HG03159 (cell line): ENCODE results near the gene APEH.
A peak's percentile ranks its signal among the peaks of the same experiment; 100 is the strongest.

Experiments used
- ATAC-seq: cut with Tn5 transposase; IDR thresholded peaks from one replicate; pipeline ENCODE4 v1.9.1; 2021; ENCODE audit warnings: mild to moderate bottlenecking, moderate library complexity; ENCODE audit not compliant: unreplicated experiment

The APEH gene

DNA sequence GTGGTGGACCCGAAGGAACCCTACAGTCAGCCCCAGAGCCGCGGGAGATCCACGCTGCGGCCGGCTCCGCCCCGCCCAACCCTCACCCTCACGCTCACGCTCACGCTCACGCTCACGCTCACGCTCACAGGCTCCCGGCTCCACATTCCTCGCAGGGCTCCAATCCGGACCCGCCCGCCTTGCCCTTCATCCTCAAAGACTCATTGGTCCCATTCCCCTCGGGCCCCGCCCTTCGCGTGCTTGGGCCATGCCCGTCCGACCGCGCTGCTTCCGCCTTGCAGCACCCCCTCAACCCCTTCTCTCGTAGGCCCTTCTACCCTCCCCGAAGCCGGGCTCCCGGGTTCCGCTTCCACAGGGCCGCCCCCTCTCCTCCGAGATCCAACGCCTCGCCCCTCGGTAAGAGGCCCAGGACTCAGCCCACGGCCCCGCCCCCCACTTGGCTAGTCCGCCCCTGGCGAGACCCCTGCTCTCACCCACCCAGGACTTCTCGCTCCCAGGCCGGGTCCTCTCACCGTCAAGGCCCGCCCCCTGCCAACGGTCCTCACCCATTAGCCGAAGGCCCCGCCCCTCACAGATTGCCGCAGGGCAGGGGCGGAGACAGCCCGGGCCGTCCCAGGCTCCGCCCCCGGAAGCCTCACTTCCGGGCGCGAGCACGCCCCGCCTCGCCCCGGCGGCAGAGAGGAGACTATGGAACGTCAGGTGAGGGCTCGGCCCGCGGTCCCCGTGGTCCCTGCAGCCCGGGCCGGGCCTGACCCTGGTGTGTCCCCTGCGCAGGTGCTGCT, at the start of gene APEH:
APEH (plus strand) TSS at position 637 of the 782 bp plus-strand sequence; CDS start at position 688, 51 bp downstream.
- peak; percentile 81 for ATAC-seq

DNA sequence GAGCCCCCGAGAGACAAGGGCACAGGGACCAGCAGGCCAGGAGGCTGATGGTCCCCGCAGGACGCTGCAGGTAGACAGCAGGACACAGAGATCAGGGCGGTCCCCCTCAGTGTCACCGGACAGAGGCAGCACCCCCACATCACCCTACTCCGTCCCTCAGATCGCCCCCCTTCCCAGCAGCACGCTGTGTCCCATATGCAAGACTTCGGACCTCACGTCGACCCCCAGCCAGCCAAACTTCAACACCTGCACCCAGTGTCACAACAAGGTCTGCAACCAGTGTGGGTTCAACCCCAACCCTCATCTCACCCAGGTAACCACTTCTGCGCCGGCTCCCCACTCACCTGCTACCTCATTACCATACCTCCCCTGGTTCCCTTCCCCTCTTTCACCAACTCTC, 49.1 kb upstream of the APEH start:
- no peak for ATAC-seq

DNA sequence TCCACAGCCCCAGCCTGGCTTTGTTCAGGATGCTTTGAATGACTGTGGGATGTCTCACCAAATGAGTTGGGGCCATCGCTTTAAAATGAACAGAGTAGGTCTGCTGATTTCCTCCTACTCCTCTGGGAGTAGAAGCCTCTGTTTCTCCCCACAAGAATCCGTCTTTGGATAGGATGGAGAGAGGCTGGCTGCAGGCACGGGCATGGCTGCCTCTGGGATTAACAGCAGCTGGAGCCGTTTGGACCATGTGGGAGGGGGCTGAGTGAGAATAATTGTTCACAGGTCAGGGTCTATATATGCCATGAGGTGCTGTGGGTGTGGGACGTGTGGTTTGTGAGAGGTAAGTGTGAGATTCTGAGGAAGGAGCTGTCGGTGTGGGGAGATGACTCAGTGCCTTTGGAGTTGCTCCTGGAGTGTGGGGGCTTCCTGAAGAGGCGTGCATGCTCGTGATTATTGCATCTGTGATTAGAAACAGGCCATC, 48.0 kb upstream of the APEH start:
- ATAC-seq, result no peak

DNA sequence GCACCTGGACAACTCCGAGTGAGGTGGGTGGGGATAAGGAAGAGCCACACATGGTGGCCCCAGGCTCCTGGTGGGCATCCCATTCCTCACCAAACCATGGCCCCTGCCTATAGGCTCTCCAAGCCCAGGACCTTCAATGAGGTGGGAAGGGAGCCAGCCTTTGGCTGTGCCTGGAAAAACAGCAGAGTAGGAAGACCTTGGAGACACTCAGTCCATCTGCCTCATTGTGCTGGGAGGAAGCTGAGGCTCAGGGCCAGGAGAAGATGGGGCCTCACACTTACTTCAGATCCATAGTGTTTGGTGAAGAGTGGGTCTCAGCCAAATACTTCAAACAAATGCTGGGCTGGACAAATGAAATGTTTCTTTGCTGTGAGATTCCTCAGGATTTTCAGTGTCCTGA, 47.4 kb upstream of the APEH start:
- no peak for ATAC-seq

DNA sequence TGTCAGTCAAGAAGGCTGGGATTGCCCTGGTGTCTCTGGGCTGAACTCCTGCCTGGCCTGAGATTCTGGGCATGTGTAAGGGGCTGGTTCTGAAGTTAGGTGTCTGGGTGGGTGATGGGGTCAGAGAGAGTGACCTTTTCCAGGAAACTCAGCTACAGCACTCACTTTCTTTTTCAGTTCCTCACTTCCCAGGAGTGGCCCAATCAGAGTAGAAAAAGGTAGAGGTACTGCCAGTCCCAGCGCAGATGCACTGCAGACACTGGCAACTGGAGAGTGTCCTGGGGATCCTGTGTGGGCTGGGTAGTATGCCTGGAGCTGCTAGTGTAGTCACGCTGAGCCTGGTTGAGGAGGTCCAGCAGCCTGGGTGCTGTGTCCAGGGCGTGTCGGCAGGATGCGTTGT, 46.5 kb upstream of the APEH start:
- ATAC-seq, result no peak

DNA sequence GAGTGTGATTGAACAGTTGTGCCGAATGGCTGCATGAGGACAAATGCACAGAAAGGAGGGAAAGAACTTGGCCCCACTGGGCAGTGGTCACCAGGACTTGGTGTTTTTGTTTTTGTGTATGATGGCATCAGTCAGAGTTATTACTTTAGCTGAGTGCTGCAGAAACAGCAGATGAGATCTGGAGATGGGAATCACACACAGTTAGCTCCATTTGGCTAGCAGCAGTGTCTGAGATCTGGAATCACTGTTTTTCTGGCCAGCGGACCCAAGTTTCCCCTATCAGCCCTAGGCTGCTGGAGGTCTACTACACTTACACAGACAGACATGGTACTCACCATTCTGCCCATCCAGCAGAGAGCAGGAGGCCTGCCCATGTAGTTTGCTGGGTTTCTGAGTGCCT, 45.9 kb upstream of the APEH start:
- ATAC-seq, result no peak

DNA sequence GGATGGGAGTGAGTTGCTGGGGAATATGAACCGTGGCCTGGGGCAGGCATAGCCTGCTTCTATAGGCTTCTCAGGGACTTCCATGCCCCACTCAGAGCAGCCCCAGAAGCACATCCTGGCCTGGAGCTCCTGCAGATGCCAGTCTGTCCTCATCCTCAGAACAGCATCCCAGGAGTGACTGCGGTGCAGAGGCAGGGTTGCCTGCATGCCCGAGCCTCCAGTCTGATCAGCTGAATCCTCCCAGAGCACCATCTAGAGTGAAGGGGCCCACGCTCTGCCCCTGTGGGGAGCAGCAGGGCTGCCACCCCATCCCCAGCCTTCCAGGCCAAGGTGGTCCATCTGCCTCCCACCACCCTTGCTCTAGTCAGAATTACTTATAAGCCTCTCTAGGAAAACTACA, 44.7 kb upstream of the APEH start:
- no peak for ATAC-seq

DNA sequence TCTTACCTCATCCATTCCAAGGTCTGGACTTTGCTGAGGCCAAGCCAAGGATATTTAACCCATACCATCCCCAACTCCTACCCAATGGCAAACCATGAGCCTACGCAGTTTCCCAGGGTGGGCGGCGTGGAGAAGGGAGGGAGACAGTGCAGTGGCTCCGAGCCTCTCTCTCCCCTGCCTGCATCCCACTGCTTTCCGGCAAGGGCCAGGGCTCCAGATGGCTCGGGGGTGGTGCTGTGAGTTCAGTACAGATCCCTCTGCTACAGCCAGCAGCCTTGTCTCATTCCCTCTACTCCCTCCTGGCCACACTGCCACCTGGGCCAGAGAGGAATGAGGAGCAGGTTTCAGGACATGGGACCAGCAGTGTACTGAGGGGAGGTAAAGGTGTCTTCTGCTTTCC, 44.3 kb upstream of the APEH start:
- no peak for ATAC-seq

DNA sequence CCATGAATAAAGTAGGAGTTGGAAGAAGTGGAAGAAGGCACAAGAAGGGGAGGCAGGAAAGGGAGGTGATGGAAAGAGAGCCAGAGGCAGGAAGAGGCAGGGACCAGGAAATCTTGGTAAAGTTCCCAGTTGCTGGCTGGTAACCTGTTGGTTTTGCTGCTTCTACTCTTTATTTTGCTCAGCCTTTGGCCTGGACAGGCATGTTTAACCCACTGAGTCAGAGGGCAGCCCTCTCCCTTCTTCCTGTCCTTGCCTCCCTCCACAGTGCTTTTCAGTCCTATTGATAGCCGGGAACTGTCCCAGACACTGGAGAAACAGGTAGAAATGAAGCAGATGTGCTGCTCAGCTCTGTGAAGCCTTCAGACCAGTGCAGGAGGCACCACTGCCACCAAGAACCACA, 43.4 kb upstream of the APEH start:
- no peak for ATAC-seq

DNA sequence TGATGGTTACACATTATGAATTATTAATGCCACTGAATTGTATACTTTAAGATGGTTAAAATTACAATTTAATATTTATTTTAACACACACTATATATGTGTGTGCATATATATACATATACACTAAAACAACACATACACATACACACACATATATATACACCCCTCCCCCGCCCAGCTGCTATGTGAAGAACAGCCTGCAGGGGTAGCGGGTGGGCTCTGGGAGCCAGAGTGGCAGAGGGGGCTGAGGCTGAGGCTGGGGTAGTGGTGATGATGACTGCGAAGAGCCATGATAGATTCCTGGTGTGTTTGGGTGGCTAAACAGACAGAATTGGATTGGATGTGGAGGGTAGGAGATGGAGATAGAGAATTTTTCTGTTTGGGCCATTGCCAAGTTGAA, 39.4 kb upstream of the APEH start:
- no peak for ATAC-seq

DNA sequence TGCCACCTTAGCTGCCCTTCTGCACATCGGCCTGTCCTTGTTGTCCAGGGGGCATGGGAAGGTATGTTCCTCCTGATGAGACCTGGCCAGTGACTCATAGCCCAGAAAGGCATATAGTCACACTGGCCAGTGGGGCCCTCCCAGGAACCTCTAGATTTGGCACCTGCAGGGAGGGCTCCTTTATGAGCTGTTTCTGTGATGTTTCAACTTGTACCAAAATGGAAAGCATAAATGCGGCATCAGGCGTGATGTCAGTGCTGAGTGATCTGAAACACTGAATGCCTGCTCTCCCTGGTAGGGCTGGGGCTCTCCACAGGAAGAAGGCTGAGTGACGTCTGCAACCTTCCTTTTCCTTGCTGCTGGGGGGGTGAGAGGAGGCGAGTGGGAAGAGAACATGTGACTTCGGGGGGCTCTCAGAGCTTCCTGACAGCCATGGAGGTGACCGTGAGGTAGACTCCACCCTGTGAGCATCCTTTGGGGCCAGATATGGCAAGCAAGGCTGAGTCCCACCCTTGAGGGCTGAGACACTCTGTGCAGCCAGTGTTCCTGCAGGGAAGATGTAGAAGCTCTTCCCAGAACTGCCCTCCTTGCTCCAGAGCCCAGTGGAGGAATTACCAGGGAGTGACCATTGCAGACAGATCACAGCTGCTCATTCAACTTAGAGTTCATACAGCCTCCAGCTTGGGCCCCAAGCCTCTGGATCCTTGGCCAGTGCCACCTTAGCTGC, 37.1 kb upstream of the APEH start:
- ATAC-seq, result no peak

DNA sequence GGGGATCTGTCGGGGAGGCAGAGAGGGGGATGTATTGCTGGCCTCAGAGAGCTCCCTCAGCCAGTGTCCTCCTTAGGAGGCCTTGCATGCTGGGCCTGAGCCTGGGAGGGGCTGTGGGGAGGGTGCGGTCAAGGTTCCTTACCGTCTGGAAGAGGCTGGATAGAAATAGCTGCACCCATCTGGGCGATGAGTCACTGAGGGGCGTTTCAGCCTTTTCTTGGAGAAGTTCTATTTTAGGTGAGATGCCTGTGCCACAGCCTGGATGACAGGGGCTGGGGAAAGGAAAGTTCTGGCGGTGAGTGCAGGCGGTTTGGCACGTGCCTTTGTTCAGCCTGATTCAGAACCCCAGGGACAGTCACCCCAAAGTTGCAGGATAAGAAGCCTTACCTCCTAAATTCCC, 35.7 kb upstream of the APEH start:
- no peak for ATAC-seq

DNA sequence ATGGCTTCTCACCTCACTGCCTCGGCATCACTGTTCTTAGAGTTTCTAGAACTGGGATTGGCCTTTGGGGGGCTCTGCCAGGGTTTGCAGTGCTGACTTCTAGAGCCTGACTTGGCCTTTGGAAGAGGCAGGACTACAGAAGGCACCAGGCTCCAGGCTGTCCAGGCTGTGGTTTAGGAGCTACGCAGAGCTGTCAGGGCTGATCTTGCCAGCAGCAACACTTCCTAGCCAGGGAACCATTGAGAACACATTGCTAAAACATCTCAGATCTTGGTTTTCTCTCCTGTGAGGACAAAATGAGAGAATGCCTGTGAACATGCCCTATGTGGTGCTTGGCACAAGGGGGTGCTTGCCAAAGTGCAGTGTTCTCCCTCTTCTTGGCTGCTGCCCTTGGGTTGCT, 34.6 kb upstream of the APEH start:
- ATAC-seq, result no peak

DNA sequence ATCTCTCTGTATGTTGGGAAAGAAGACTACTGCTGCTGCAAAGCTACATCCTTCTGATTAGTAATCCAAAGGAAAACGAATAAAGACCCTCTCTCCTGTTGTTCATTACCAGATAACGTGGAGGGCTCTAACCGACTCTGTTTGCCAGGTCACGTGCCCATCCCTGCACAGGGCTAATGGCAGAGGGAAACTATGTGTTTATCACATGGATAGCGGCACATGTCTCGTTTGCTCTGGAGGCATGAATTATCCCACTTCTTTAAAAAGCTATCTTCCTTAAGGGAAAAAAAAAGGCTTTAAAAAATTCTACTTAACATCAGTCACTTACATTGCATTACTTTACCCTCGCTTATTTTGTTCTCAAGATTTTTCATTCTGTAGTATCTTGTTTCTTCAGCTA, 32.9 kb upstream of the APEH start:
- no peak for ATAC-seq

DNA sequence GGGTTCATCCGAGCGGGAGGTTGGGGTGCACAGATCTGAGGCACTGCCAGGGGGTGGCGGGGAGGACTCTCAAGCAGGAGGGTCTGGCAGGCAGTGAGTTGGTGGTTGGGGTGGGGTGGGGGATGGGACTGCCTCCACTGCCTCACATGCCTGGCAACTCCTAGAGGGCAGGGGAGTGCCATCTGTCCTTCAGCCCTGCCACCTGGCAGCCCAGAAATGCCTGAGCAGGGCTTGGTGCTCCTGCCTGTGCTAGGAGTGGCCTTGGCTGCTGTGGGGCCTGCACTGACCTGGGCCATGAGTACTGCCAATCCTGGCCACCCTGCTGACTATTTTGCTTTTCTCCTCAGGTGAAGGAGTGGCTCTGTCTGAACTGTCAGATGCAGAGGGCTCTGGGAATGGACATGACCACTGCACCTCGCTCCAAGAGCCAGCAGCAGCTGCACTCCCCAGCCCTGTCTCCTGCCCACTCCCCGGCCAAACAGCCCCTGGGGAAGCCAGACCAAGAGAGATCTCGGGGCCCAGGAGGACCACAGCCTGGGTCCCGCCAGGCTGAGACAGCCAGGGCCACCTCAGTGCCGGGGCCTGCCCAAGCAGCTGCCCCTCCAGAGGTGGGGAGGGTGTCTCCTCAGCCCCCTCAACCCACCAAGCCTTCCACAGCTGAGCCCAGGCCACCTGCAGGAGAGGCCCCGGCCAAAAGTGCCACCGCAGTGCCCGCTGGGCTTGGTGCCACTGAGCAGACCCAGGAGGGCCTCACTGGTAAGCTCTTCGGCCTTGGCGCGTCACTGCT, 32.0 kb upstream of the APEH start:
- ATAC-seq, result no peak

DNA sequence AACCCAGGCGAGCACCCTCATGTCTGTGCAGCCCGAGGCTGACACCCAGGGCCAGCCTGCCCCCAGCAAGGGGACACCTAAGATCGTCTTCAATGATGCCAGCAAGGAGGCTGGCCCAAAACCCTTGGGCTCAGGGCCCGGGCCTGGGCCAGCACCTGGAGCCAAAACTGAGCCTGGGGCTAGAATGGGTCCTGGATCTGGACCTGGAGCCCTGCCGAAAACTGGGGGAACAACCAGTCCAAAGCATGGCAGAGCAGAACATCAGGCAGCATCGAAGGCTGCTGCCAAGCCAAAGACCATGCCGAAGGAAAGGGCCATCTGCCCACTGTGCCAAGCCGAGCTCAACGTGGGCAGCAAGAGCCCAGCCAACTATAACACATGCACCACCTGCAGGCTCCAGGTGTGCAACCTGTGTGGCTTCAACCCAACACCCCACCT, 31.4 kb upstream of the APEH start:
- no peak for ATAC-seq

DNA sequence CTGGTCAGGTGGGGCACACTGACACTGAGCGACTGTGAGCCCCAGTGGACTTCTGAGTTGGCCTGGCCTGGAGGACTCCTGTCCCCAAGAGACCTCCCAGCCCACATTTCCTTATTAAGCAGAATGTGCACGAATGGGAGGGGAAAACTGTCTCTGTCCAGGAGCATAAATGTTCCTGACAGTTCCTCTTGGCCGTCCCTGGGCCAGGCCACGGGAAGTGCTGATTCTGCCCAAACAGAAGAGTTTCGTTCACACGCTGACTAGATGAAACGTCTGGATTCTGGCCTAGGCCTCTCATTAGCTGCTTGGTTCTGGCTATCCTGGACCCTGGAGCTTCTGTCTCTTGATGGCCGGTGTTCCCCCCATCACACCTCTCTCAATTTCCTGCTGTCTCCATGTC, 29.5 kb upstream of the APEH start:
- no peak for ATAC-seq

DNA sequence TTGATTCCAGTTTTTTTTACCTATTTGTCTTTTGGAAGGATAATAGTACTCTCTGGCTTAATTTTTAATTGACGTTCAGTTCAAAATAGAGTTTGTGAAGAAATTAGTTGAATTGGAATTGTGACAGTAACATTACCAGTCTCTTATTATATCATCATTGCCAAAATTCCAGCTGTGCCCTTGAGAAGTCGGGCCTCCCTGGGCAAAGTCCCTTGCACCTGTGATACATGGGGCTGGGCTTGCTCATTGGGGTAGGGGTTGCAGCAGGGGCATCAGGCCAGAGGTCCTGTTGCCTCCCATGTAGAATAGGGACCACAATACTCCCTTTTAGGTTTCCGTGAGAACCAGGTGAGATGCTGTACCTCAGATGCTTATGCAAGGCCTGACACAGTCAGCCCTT, 27.9 kb upstream of the APEH start:
- no peak for ATAC-seq

DNA sequence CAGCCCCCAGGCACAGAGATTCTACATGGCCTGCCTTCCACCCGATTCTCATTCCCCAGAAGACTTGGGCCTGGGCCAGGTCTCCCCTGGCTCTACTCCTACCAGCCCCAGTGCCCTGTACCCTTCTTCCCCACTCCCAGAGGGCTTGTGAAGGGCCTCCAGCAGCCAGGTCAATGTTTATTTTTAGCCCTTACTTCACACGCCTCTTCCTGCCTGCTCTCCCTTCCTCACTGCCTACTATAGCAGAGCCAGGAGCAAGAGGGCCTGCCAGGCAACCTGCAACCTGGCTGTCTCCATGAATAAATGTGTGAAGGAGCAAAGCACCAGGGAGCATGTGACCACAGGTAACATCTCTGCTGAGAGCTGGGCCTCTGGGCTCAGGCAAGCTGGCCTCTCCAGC, 26.4 kb upstream of the APEH start:
- no peak for ATAC-seq

DNA sequence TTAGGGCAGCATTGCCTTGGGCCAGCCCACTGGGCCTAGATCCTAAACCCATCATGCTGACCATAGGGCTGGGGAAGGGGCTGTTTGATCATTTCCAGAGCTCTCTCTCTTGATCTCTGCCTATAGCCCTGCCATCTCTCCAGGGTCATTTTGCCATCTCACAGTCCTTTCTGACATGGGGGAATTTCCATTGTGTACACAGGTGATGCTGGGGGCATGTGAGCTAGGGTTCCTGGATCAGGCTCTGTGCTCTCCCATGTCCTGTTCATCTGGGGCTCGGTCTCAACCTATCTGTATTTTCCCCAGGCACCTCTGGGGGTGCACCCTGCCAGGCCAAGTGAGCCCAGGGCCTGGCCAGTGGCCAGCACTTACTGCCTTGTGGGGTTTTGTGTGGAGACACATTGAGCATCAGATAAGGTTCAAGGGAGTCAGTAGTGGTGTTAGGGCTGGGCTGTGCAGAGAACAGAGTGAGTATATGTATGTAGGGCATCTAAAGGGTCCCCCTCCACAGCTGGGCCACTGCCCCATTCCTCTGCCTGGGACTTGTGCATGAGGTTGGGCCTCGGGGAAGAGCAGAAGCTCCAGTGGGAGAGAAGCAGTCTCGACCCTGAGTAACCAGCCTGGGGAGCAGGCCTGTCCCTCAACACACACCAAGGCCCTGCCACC, 25.7 kb upstream of the APEH start:
- ATAC-seq, result no peak

DNA sequence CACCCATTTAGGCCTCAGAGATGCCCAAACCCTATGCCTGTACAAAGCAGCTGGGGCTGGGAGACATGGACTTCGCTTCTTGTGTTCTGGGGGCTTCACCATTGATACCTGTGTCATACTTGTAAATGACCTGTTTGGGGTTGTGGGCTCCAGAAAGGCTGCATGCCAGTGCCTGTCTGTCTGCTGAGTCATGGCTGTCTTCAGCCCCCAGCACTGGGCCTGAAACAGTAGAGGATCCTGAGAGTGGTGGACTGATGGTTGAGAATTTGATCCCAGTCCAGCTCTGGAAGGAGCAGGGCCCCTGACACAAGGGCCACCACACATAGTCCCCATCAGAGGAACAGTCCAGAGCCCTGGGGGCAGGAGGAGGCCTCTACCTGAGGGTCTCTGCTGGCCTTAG, 24.6 kb upstream of the APEH start:
- ATAC-seq, result no peak
